ENCODE results near the gene ANO7. TPM values are rescaled to one million over a fixed set of nuclear protein-coding genes. Genes with fewer than 3 reads are reported as not detected.

Gene ANO7
- total and polyA plus RNA-seq, 2 experiments from 2014 or later: 2.8 to 3.4 TPM

DNA sequence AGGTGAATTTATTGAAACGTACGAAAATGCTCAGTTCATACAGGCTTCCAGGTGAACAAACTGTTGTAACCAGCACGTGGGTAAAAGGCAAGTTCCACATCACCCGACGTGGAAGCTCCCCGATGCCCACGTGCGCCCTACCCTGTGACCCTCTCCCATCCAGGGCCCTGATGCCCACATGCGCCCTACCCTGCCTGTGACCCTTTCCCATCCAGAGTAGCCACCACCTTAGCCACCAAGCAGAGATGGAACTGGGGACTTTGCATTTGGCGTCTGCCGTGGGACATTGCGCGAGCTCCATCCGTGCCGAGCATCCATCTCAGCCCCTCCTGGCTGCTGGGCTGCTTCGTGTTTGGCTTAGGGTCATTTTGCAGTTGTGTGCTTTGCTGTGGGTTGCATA lies 37.5 kb downstream of the ANO7 start:
- Histone ChIP-seq H3K27ac (no peak overlapping the region), H3K4me3 (no peak overlapping the region), H3K9me3 (ENCODE audit: low read depth) (no peaks in the 10 kb centered on the region), H3K27me3 (no peaks in the 10 kb centered on the region), H3K36me3 (peaks cover 25% of the 10 kb centered on the region), H3K4me1 (ENCODE audit: low read depth) (peaks cover 3% of the 10 kb centered on the region)
- no peak for DNase-seq (ENCODE audit: low read depth in 1 of 2, low spot score in 1 of 2)
- TF ChIP-seq, protein P1, sequence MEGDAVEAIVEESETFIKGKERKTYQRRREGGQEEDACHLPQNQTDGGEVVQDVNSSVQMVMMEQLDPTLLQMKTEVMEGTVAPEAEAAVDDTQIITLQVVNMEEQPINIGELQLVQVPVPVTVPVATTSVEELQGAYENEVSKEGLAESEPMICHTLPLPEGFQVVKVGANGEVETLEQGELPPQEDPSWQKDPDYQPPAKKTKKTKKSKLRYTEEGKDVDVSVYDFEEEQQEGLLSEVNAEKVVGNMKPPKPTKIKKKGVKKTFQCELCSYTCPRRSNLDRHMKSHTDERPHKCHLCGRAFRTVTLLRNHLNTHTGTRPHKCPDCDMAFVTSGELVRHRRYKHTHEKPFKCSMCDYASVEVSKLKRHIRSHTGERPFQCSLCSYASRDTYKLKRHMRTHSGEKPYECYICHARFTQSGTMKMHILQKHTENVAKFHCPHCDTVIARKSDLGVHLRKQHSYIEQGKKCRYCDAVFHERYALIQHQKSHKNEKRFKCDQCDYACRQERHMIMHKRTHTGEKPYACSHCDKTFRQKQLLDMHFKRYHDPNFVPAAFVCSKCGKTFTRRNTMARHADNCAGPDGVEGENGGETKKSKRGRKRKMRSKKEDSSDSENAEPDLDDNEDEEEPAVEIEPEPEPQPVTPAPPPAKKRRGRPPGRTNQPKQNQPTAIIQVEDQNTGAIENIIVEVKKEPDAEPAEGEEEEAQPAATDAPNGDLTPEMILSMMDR (IDR thresholded peaks at IDR 0.05; ENCODE audit: low read depth, low read length): no peak

DNA sequence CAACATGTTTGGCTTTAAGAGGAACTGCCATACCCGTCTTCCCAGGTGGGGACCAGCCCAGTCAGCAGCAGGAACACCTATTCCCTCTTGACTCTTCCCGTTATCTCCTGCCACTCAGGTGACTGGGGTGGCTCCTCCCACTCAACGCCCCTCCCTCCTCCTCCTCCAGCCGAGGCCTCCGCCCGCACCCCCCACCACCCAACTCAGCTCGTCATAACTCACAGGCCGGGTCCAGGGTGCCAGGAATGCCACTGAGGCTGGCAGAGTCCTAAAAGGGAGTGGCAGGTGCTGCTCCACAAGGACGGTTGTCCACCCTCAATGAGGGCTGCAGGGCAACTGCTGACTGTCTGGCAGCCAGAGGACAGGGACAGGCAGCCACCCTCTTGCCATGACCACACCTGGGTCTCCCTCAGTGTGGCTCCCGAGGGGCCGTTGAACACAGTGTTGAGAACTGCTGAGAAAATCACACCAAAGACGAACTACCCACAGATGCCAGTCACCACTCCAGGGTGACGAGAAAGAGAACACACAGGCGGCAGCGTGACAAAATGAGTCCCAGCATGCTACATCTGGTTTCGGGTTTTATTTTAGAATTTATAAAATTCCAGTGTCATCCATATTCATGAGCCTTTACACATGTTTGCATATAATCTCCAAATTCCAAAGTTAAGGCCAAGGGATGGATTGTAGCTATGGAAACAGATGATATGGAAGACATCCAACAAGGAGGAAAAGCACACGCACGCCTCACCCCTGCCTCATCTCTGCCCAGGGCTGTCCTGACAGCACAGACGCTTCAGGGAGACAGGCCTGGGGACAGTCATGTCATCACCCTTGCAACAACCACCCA lies 38.5 kb downstream of the ANO7 start:
- Histone ChIP-seq H3K27ac (peak overlapping the region; percentile 39), H3K36me3 (peaks cover 25% of the 10 kb centered on the region), H3K4me1 (ENCODE audit: low read depth) (peaks cover 3% of the 10 kb centered on the region), H3K4me3 (no peak overlapping the region), H3K9me3 (ENCODE audit: low read depth) (no peaks in the 10 kb centered on the region), H3K27me3 (no peaks in the 10 kb centered on the region)
- DNase-seq (ENCODE audit: low read depth in 1 of 2, low spot score in 1 of 2): peak in 1 of 2 donors; percentile 62
- TF ChIP-seq, protein P1 (IDR thresholded peaks at IDR 0.05; ENCODE audit: low read depth, low read length): no peak

DNA sequence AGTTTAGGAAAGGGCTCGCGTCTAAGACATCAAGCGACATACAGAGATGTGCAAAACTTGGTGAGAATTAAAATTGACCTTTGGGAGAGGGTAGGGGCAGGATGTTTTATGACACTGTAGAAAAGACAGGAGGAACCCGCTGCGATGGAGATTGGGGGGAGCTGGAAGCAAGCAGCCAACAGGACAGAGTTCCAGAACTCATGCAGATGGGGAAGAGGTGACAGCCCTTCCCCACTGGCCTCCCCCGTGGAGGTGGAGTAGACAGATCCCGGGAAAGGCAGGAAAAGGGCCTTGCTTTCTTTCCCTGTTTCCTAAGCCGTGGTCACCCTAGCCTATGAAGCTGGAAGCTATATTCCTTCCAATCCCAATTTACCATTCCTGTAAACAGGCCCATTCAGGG lies 39.1 kb downstream of the ANO7 start:
- TF ChIP-seq, protein P1 (IDR thresholded peaks at IDR 0.05; ENCODE audit: low read depth, low read length): no peak
- H3K36me3 ChIP-seq: peaks cover 28% of the 10 kb centered on the region
- H3K9me3 ChIP-seq (ENCODE audit: low read depth): no peaks in the 10 kb centered on the region
- DNase-seq (ENCODE audit: low read depth in 1 of 2, low spot score in 1 of 2): no peak
- peak overlapping the region; percentile 39 for H3K27ac ChIP-seq
- H3K27me3 ChIP-seq: no peaks in the 10 kb centered on the region
- H3K4me1 ChIP-seq (ENCODE audit: low read depth): peaks cover 3% of the 10 kb centered on the region
- H3K4me3 ChIP-seq: no peak overlapping the region

DNA sequence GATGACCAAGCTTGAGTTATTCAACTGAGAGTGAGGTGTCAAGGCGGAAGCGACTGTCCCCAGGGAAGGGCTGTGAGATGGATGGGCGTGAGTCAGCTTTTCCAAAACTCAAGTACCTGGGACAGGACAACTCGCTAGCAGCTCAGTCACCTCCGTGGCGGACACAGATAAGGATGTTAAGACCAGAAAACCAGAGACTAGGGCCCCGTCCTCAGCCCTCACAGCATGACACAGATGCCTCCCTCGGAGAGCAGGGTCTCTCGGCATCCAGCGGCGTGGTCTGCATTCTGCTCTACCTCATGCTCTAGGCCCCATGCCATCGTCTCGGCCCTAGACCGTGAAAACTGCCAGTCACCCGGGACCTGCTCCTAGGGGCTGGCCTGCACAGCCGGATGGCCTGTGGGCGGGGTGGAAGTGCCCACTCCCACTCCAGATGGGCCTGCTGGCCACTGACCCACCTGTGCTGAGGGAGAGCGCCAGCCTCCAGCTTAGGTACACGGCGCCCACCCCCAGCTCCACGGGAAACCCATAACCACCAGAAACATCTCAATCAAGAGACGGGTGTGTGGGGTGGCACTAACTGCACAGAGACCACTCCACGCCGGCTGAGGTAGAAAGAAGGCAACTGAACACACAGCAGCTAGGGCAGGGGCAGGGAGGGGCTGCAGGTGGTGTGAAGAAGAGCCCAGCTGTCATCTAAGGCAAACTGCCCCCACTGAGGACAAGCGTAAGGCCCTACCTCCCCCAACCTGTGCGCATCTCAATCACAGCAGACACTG lies 39.8 kb downstream of the ANO7 start:
- peaks cover 3% of the 10 kb centered on the region for H3K4me1 ChIP-seq (ENCODE audit: low read depth)
- no peaks in the 10 kb centered on the region for H3K9me3 ChIP-seq (ENCODE audit: low read depth)
- TF ChIP-seq, protein P1 (IDR thresholded peaks at IDR 0.05; ENCODE audit: low read depth, low read length): no peak
- H3K27ac ChIP-seq: peak overlapping the region; percentile 39
- H3K36me3 ChIP-seq: peaks cover 28% of the 10 kb centered on the region
- H3K27me3 ChIP-seq: no peaks in the 10 kb centered on the region
- H3K4me3 ChIP-seq: no peak overlapping the region
- DNase-seq (ENCODE audit: low read depth in 1 of 2, low spot score in 1 of 2): no peak

DNA sequence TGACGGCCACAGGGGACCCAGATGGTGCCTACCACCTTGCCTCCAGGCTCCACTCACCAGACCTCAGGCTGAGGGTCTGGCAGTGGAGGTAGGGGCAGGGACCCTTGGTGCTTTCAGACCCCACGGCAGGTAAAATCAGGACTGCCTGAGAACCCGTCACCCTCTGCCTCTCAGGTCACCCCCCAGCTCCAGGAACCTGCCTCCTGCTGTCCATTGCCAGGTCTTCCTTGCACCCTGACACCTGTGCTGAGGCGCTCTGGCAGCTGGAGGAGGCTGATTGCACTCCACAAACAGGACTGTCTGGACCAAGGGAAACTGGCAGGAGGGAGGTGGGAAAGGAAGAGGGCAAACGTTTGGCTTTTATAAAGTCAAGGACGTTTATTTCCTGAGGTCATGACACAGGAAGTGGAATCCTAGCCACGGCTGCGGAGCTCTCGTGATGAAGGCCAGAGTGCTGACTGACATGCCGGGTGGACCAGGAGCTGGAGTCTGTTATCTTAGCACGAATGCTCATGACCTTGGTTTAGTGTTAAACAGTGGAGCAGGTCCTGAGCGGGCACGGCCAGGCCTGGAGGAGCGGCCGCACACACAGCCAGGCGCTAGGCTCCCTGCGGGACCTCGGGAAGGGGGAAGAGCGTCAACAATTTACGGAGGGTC lies 40.5 kb downstream of the ANO7 start:
- Histone ChIP-seq H3K27ac (peak overlapping the region; percentile 35), H3K9me3 (ENCODE audit: low read depth) (no peaks in the 10 kb centered on the region), H3K4me1 (ENCODE audit: low read depth) (peaks cover 3% of the 10 kb centered on the region), H3K4me3 (no peak overlapping the region), H3K27me3 (no peaks in the 10 kb centered on the region), H3K36me3 (peaks cover 35% of the 10 kb centered on the region)
- TF ChIP-seq, protein P1 (IDR thresholded peaks at IDR 0.05; ENCODE audit: low read depth, low read length): no peak
- peak in 1 of 2 donors; percentile 29 for DNase-seq (ENCODE audit: low read depth in 1 of 2, low spot score in 1 of 2)

All from cardiac muscle cell (in vitro differentiated cells and primary cell).